ENCODE data around the gene CD74.

CD74 gene

GRCh38 chr5:150399524-150400211, 13.0 kb downstream of the CD74 start:
- TF ChIP-seq CTCF (IDR thresholded peaks at IDR 0.05; ENCODE audit: borderline replicate concordance, insufficient read depth, low read depth, low read length) = no peak
- no peak overlapping the region for H3K4me3 ChIP-seq (ENCODE audit: low read depth, low read length)

GRCh38 chr5:150398722-150399523, 13.8 kb downstream of the CD74 start:
- H3K4me3 ChIP-seq (ENCODE audit: low read depth, low read length) = no peak overlapping the region
- peak; percentile 78 for TF ChIP-seq CTCF (IDR thresholded peaks at IDR 0.05; ENCODE audit: borderline replicate concordance, insufficient read depth, low read depth, low read length)

GRCh38 chr5:150397782-150398721, 14.7 kb downstream of the CD74 start:
- H3K4me3 ChIP-seq (ENCODE audit: low read depth, low read length) = no peak overlapping the region
- TF ChIP-seq CTCF (IDR thresholded peaks at IDR 0.05; ENCODE audit: borderline replicate concordance, insufficient read depth, low read depth, low read length) = no peak

GRCh38 chr5:150397146-150397781, 15.4 kb downstream of the CD74 start:
- no peak overlapping the region for H3K4me3 ChIP-seq (ENCODE audit: low read depth, low read length)
- no peak for TF ChIP-seq CTCF (IDR thresholded peaks at IDR 0.05; ENCODE audit: borderline replicate concordance, insufficient read depth, low read depth, low read length)

GRCh38 chr5:150396267-150396666, 16.4 kb downstream of the CD74 start:
- no peak overlapping the region for H3K4me3 ChIP-seq (ENCODE audit: low read depth, low read length)
- no peak for TF ChIP-seq CTCF (IDR thresholded peaks at IDR 0.05; ENCODE audit: borderline replicate concordance, insufficient read depth, low read depth, low read length)

GRCh38 chr5:150395688-150395975, 17.1 kb downstream of the CD74 start:
- TF ChIP-seq CTCF (IDR thresholded peaks at IDR 0.05; ENCODE audit: borderline replicate concordance, insufficient read depth, low read depth, low read length) = no peak
- H3K4me3 ChIP-seq (ENCODE audit: low read depth, low read length) = no peak overlapping the region

All from GM12875 (cell line).